ENCODE data around the gene SLC25A51. TPM values are rescaled to one million over a fixed set of nuclear protein-coding genes. Genes with fewer than 3 reads are reported as not detected.

Gene SLC25A51
- total RNA-seq, 1 donor from 2014 or later, result 5.6 TPM

DNA sequence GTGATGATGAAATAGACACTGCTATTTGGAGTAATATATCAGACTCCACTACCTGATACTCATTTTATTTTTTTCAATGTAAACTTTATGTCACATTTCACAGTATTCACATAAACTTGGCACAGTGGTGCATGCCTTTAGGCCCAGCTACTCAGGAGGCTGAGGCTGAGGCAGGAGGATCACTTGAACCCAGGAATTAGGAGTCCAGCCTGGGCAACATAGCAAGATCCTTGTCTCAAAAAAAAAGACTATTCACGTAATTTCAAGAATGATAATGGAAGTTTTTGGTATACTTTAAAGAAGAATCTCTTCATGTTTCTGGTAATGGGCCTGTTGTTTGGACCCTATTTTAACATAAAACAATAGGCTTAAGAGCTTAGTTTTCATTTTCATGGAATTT is 47.4 kb downstream of the SLC25A51 start:
- no peak for ATAC-seq
- DNase-seq (ENCODE audit: low spot score), result no peak

DNA sequence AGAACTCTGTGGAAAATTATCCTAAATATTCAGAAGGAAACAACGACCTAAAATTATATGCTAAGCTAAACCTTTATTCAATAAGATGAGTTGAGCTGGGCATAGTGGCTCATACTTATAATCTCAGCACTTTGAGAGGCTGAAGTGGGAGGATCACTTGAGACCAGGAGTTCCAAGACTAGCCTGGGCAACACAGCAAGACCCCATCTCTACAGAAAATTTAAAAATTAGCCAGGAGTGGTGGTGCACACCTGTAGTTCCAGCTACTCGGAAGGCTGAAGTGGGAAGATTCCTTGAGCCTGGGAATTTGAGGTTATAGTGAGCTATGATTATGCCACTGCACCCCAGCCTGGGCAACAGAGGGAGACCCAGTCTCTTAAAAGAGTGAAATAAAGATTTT is 51.7 kb downstream of the SLC25A51 start:
- ATAC-seq (no peak), DNase-seq (ENCODE audit: low spot score) (no peak)

DNA sequence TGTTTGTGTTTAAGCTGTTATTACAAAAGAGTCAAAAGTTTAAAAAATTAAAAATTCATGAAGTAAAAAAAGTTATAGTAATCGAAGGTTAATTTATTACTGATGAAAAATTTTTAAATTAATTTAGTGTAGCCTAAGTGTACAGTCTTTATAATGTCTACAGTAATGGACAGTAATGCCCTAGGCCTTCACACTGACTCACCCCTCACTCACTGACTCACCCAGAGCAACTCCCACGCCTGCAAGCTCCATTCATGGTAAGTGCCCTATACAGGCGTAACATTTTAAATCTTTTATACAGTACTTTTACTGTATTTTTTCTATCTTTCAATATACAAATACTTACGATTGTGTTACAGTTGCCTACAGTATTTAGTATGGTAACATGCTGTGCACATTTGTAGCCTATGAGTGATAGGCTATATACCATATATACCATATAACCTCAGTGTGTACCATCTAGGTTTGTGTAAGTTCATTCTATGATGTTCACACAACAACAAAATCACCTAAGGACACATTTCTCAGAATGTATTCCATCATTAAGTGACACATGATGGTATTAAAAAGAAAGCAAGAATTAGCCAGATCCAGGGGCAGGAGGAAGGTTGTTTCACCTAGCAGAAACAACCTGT is 63.2 kb downstream of the SLC25A51 start:
- DNase-seq (ENCODE audit: low spot score), result no peak
- no peak for ATAC-seq

DNA sequence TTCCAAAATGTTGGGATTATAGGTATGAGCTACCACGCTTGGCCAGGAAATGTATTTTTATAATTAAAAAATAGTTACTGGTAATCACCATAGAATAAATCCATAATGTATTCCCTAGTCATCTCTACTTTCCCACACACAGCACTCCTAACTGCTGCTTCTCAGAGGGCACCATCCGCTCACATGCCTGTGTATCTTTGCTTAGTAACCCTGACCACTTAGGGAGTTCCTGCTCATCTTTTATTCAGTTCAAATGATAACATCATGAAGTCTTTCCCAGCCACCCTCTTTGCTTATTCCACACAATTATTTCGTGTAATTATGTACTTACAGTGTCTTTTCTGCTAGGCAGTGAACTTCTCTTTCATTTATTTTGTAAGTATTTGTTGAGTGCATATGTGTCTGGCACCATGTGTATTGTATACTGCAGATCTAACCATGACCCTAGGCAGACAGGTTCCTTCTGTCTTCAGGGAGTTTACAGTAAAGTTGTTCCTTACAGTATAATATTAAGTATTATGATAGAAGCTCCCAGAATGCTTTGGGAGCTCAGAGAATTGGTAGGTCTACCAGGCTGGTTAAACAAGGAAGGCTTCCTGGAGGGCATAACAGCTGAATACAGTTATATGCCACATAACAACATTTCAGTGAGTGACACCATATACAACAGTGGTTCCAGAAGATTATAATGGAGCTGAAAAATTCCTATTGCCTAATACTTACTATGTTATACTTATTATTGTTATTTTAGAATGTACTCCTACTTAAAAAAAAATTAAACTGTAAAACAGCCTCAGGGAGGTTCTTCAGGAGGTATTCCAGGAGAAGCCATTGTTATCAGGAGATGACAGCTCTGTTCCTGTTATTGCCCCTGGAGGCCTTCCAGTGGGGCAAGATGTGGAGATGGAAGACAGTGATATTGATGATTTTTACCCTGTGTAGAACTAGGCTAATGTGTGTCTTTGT is 64.1 kb downstream of the SLC25A51 start:
- DNase-seq (ENCODE audit: low spot score) (no peak), ATAC-seq (no peak)

Other genes with a start within 250 kb of the SLC25A51 start
- gene TRMT10B, start 150.3 kb downstream of the SLC25A51 start, total RNA-seq, result 3.6 TPM
- gene EXOSC3, start 119.1 kb downstream of the SLC25A51 start, total RNA-seq, result 15.2 TPM
- 17.3 TPM for gene DCAF10, start 103.3 kb downstream of the SLC25A51 start, total RNA-seq
- 14.1 TPM for gene SHB, start 165.1 kb upstream of the SLC25A51 start, total RNA-seq

All from left lobe of liver (tissue), 2 donors.